ENCODE data around the gene GRB2. TPM values are rescaled to one million over a fixed set of nuclear protein-coding genes. Genes with fewer than 3 reads are reported as not detected.

Gene GRB2
- total RNA-seq, 1 donor from 2014 or later, result 77.5 TPM

DNA sequence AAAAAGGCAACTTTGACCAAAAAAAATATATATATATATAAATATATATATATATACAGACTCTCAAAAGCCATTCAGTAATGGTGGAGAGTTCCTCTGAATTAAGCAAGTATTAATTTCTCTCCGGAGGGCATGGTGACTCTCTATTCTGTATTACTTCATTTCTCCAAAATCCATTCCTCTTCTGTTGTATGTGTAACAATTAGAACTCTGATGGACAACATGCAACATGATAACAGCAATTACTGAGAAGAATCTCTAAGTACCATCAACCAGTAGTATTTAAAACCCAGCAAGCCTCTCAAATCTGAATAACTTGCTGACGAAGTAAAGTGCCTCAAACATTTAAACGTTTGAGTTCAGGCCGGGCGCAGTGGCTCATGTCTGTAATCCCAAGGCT, 2.3 kb downstream of the GRB2 start:
- no peak for TF ChIP-seq CTCF (conservative IDR thresholded peaks at IDR 0.05; ENCODE audit: low read depth, low read length)
- no peak for DNase-seq (ENCODE audit: low read depth)
- no peak overlapping the region for H3K4me3 ChIP-seq (ENCODE audit: low read depth, low read length)

DNA sequence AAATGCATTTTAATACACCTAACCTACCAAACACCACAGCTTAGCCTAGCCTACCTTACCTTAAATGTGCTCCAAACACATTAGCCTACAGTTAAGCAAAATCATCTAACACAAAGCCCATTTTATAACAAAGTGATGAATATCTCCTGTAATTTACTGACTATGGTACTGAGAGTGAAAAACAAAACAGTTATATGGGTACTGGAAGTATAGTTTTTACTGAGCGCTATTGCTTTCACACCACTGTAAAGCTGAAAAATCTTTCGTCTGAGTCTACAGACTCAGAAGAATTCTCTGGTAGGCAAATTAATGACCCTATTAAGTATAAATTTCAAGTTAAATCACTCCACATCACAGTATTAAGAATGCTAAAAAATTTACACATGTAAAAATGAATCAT, 3.5 kb downstream of the GRB2 start:
- DNase-seq (ENCODE audit: low read depth), result no peak
- H3K4me3 ChIP-seq (ENCODE audit: low read depth, low read length), result no peak overlapping the region
- no peak for TF ChIP-seq CTCF (conservative IDR thresholded peaks at IDR 0.05; ENCODE audit: low read depth, low read length)

GRCh38 chr17:75400326-75400939, 5.0 kb downstream of the GRB2 start:
- no peak overlapping the region for H3K4me3 ChIP-seq (ENCODE audit: low read depth, low read length)
- TF ChIP-seq CTCF (conservative IDR thresholded peaks at IDR 0.05; ENCODE audit: low read depth, low read length), result no peak
- DNase-seq (ENCODE audit: low read depth), result no peak

- DNase-seq (ENCODE audit: low read depth), result no peak
- no peak for TF ChIP-seq CTCF (conservative IDR thresholded peaks at IDR 0.05; ENCODE audit: low read depth, low read length)
- H3K4me3 ChIP-seq (ENCODE audit: low read depth, low read length), result no peak overlapping the region
These were observed 7.2 kb downstream of the GRB2 start for GRCh38 chr17:75398279-75398678.

DNA sequence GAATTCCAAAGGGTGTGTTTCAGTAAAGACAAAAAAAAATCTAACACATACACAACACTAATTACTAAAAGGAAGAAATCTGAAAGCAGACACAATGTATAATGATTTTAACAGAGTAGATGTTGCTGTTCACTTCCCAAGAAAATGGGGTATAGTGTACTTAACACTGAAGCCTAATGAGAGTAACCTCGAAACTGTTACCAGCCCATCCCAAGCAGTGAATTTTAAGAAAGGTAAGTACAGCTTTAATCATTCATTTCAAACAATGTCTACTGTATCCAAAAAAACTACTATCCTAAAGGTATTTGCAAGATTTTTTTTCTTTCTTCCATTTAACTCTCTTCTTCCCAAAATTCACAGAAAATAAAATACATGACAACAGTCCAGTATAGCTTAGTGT, 8.3 kb downstream of the GRB2 start:
- no peak for TF ChIP-seq CTCF (conservative IDR thresholded peaks at IDR 0.05; ENCODE audit: low read depth, low read length)
- DNase-seq (ENCODE audit: low read depth), result no peak
- no peak overlapping the region for H3K4me3 ChIP-seq (ENCODE audit: low read depth, low read length)

DNA sequence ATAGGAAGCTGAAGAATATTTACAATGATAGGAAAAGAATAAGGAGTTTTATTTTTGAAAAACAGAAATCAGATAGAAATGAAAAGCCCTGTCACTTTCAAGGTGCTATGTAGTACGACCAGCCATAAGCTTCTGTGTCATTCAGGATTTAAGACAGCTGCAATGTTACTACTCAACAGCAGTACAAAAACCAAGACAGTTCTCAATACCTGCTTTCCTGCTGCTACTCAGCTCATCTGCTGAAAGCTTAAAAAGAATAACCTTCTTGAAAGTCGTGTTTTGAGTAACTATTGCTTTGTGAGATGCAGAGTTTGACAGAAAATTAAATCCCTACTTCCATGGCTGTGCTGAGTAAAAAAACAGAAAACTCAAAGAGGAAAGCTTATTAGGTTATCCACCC, 8.7 kb downstream of the GRB2 start:
- no peak for TF ChIP-seq CTCF (conservative IDR thresholded peaks at IDR 0.05; ENCODE audit: low read depth, low read length)
- DNase-seq (ENCODE audit: low read depth), result no peak
- H3K4me3 ChIP-seq (ENCODE audit: low read depth, low read length), result no peak overlapping the region

DNA sequence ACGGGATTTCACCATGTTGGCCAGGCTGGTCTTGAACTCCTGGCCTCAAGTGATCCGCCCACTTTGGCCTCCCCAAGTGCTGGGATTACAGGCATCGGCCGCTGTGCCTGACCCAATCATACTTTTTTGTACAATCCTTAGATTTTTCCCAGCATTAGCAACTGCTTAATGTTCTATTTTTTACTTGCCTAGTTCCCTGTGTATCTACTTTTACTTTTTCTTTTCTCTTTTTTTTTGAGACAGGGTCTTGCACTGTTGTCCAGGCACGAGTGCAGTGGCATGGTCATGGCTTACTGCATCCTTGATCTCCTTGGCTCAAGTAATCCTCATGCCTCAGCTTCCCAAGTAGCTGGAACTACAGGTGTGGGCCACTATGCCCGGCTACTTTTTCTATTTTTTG, 9.5 kb downstream of the GRB2 start:
- DNase-seq (ENCODE audit: low read depth), result no peak
- H3K4me3 ChIP-seq (ENCODE audit: low read depth, low read length), result no peak overlapping the region
- no peak for TF ChIP-seq CTCF (conservative IDR thresholded peaks at IDR 0.05; ENCODE audit: low read depth, low read length)

Measured in epithelial cell of proximal tubule (primary cell).